ENCODE results near the gene MYG1.

DNA sequence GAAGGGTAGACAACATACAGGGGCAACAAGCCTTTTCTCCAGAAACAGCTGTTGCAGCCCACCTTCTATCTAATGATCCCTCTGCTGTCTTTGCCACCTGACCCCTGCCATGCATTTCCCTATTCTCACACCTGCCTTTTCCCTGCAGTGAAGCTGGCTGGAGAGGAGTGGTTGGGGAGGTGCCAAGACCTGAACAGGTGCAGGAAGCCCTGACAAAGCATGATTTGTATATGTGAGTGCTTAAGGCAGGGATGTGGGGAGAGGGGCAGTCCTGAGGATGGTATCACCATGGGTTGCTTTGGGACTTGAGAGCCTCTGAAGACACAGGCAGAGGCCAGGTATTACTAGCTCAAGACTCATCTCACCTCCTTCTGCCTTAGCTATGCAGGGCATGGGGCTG, 7.1 kb upstream of the MYG1 start:
- TF ChIP-seq, protein P1, sequence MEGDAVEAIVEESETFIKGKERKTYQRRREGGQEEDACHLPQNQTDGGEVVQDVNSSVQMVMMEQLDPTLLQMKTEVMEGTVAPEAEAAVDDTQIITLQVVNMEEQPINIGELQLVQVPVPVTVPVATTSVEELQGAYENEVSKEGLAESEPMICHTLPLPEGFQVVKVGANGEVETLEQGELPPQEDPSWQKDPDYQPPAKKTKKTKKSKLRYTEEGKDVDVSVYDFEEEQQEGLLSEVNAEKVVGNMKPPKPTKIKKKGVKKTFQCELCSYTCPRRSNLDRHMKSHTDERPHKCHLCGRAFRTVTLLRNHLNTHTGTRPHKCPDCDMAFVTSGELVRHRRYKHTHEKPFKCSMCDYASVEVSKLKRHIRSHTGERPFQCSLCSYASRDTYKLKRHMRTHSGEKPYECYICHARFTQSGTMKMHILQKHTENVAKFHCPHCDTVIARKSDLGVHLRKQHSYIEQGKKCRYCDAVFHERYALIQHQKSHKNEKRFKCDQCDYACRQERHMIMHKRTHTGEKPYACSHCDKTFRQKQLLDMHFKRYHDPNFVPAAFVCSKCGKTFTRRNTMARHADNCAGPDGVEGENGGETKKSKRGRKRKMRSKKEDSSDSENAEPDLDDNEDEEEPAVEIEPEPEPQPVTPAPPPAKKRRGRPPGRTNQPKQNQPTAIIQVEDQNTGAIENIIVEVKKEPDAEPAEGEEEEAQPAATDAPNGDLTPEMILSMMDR (CRISPR knock-in tag; IDR thresholded peaks at IDR 0.05), result no peak
- TF ChIP-seq RAD21 (CRISPR knock-in tag; IDR thresholded peaks at IDR 0.05) (no peak), TCF7L2 (IDR thresholded peaks at IDR 0.05; ENCODE audit: low read depth, low read length) (no peak), ZNF629 (CRISPR knock-in tag; conservative IDR thresholded peaks at IDR 0.05) (no peak)
- TF ChIP-seq, protein P2, sequence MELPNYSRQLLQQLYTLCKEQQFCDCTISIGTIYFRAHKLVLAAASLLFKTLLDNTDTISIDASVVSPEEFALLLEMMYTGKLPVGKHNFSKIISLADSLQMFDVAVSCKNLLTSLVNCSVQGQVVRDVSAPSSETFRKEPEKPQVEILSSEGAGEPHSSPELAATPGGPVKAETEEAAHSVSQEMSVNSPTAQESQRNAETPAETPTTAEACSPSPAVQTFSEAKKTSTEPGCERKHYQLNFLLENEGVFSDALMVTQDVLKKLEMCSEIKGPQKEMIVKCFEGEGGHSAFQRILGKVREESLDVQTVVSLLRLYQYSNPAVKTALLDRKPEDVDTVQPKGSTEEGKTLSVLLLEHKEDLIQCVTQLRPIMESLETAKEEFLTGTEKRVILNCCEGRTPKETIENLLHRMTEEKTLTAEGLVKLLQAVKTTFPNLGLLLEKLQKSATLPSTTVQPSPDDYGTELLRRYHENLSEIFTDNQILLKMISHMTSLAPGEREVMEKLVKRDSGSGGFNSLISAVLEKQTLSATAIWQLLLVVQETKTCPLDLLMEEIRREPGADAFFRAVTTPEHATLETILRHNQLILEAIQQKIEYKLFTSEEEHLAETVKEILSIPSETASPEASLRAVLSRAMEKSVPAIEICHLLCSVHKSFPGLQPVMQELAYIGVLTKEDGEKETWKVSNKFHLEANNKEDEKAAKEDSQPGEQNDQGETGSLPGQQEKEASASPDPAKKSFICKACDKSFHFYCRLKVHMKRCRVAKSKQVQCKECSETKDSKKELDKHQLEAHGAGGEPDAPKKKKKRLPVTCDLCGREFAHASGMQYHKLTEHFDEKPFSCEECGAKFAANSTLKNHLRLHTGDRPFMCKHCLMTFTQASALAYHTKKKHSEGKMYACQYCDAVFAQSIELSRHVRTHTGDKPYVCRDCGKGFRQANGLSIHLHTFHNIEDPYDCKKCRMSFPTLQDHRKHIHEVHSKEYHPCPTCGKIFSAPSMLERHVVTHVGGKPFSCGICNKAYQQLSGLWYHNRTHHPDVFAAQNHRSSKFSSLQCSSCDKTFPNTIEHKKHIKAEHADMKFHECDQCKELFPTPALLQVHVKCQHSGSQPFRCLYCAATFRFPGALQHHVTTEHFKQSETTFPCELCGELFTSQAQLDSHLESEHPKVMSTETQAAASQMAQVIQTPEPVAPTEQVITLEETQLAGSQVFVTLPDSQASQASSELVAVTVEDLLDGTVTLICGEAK (IDR thresholded peaks at IDR 0.05), result no peak
- TF ChIP-seq, protein P2 (CRISPR knock-in tag; IDR thresholded peaks at IDR 0.05), result no peak

Data from HepG2 (cell line).